Esophagus (tissue), 2 donors: ENCODE measurements around the gene RIT1. TPM values are rescaled to one million over a fixed set of nuclear protein-coding genes. Genes with fewer than 3 reads are reported as not detected.

Experiments used
- H3K27ac ChIP-seq, 2 donors: one replicate each; pipeline ENCODE4 v1.5.1; 2013; ENCODE audit warnings: low read depth in 2 of 2, mild to moderate bottlenecking in 2 of 2, inconsistent platforms in 1 of 2, low read length in 1 of 2, moderate library complexity in 1 of 2
- H3K27me3 ChIP-seq, 2 donors: one replicate each; pipeline ENCODE4 v1.6.1; 2013; ENCODE audit warnings: low read length in 2 of 2, control low read depth in 1 of 2, mild to moderate bottlenecking in 1 of 2; ENCODE audit not compliant: insufficient read depth in 2 of 2, control insufficient read depth in 1 of 2
- H3K36me3 ChIP-seq, 2 donors: one replicate each; pipeline ENCODE4 v1.6.1; 2013; ENCODE audit warnings: low read length in 1 of 2; ENCODE audit not compliant: control insufficient read depth in 2 of 2, insufficient read depth in 2 of 2
- H3K4me1 ChIP-seq, 2 donors: one replicate each; pipeline ENCODE4 v1.6.1; 2013; ENCODE audit warnings: low read length in 1 of 2; ENCODE audit not compliant: control insufficient read depth in 2 of 2, insufficient read depth in 2 of 2
- H3K4me3 ChIP-seq, 2 donors: one replicate each; pipeline ENCODE4 v1.5.1; 2013; ENCODE audit warnings: low read length in 2 of 2, mild to moderate bottlenecking in 2 of 2, low read depth in 1 of 2, moderate library complexity in 1 of 2
- H3K9me3 ChIP-seq, 2 donors: one replicate each; pipeline ENCODE4 v1.6.1; 2013; ENCODE audit warnings: mild to moderate bottlenecking in 2 of 2, low read depth in 1 of 2, low read length in 1 of 2, moderate library complexity in 1 of 2; ENCODE audit not compliant: control insufficient read depth in 2 of 2, insufficient read depth in 1 of 2
- WGBS, 2 donors: extraction: QIAGEN DNeasy Blood & Tissue Kit; methylation state at CpG; one replicate each; pipeline ENCODE4 v1.1.7; 2013; 5-methylcytosine and 5-hydroxymethylcytosine counted together
- polyA plus RNA-seq, 2 donors: library from polyadenylated mRNA; stranded (reverse); fragments of 200-250 nt; gene quantifications; one replicate each; pipeline ENCODE4 v1.2.3, GENCODE V29; 2013
- donor health status: healthy with polysubstance abuse.
- donor health status: Bipolar disorder and iron deficiency.

The RIT1 gene
- polyA plus RNA-seq, 2 donors, result 23.4 to 29.7 TPM

- H3K9me3 ChIP-seq, result no peaks in the 10 kb centered on the region
- 85 to 87% methylated on average over 3 of the region's 3 CpGs for WGBS, 2 donors
- no peaks in the 10 kb centered on the region for H3K4me1 ChIP-seq
- H3K27me3 ChIP-seq, result no peaks in the 10 kb centered on the region
- peaks cover under 1 to 17% of the 10 kb centered on the region in 2 donors for H3K36me3 ChIP-seq
- H3K4me3 ChIP-seq, result no peak overlapping the region
- no peak overlapping the region for H3K27ac ChIP-seq
Observed at GRCh38 chr1:155850345-155850744, 60.8 kb downstream of the RIT1 start.

GRCh38 chr1:155847823-155848529, 63.2 kb downstream of the RIT1 start:
- 91 to 93% methylated on average over 1 of the region's 1 CpG for WGBS, 2 donors
- no peak overlapping the region for H3K27ac ChIP-seq

More at GRCh38 chr1:155847823-155848529, 63.2 kb downstream of the RIT1 start:
- no peaks in the 10 kb centered on the region for H3K4me1 ChIP-seq
- H3K9me3 ChIP-seq, result no peaks in the 10 kb centered on the region
- H3K4me3 ChIP-seq, result no peak overlapping the region
- H3K36me3 ChIP-seq, result peaks cover 3 to 10% of the 10 kb centered on the region in 2 donors
- H3K27me3 ChIP-seq, result no peaks in the 10 kb centered on the region

Other genes starting within 250 kb of the RIT1 start
- gene YY1AP1, start 222.6 kb downstream of the RIT1 start, polyA plus RNA-seq, result 10 to 100 TPM; 31.8 to 37.4 TPM
- gene DAP3, start 222.3 kb downstream of the RIT1 start, polyA plus RNA-seq, result 10 to 100 TPM; 57.6 to 65.8 TPM
- gene GON4L, start 54.1 kb downstream of the RIT1 start, polyA plus RNA-seq, result 10 to 100 TPM; 11.0 to 19.8 TPM
- gene SYT11, start 51.8 kb downstream of the RIT1 start, polyA plus RNA-seq, result under 1 TPM; 0.20 to 0.99 TPM
- 10 to 100 TPM; 11.9 to 29.6 TPM for gene KHDC4, start 23.1 kb upstream of the RIT1 start, polyA plus RNA-seq
- gene RXFP4, start 30.3 kb upstream of the RIT1 start, polyA plus RNA-seq, result under 1 TPM; 0.04 to 0.08 TPM
- gene ARHGEF2, start 67.2 kb upstream of the RIT1 start, polyA plus RNA-seq, result 10 to 100 TPM; 15.9 to 26.6 TPM
- gene SSR2, start 109.6 kb upstream of the RIT1 start, polyA plus RNA-seq, result 100 to 1,000 TPM in 1 of 2 donors, 10 to 100 TPM in 1; 67.0 to 145 TPM
- gene UBQLN4, start 142.4 kb upstream of the RIT1 start, polyA plus RNA-seq, result 10 to 100 TPM; 18.3 to 21.0 TPM
- 100 to 1,000 TPM in 1 of 2 donors, 10 to 100 TPM in 1; 82.6 to 101 TPM for gene LAMTOR2, start 143.4 kb upstream of the RIT1 start, polyA plus RNA-seq
- 100 to 1,000 TPM; 470 to 576 TPM for gene RAB25, start 149.8 kb upstream of the RIT1 start, polyA plus RNA-seq
- gene MEX3A, start 171.1 kb upstream of the RIT1 start, polyA plus RNA-seq, result under 1 TPM; 0.36 to 0.59 TPM
- gene LMNA, start 203.4 kb upstream of the RIT1 start, polyA plus RNA-seq, result 100 to 1,000 TPM; 183 to 230 TPM
- 10 to 100 TPM; 23.8 to 24.9 TPM for gene SEMA4A, start 242.2 kb upstream of the RIT1 start, polyA plus RNA-seq